ENCODE data around the gene IL2RA. TPM values are rescaled to one million over a fixed set of nuclear protein-coding genes. Genes with fewer than 3 reads are reported as not detected.

Gene IL2RA
- total and polyA plus RNA-seq, 4 experiments from 2014 or later: 15.1 to 29.9 (median 20.4) TPM

- POLR2A ChIA-PET (ENCODE audit: partially characterized antibody): interaction anchor here (0.6 kb wide), 1 partner anchor 62 kb away, joined by 6 read pairs; no protein-coding TSS in a partner anchor
- peak overlapping the region in 6 of 7 donors; percentile 1 to 75 (median 28) for H3K27ac Mint-ChIP-seq
- Histone ChIP-seq H3K27me3 (ENCODE audit: insufficient read depth, low read length) (no peaks in the 10 kb centered on the region), H3K4me1 (ENCODE audit: insufficient read depth, low read length) (peaks cover 32% of the 10 kb centered on the region), H3K4me3 (ENCODE audit: low read length in 2 of 2) (no peak overlapping the region), H3K36me3 (ENCODE audit: insufficient read depth, low read length) (peaks cover 8% of the 10 kb centered on the region), H3K9me3 (ENCODE audit: control insufficient read depth in 1 of 2, low read length in 2 of 2) (no peaks in the 10 kb centered on the region), H3K27ac (ENCODE audit: low read depth, low read length) (no peak overlapping the region)
- no peak for DNase-seq
- H3K4me3 Mint-ChIP-seq: peak overlapping the region in 1 of 8 donors; percentile 17
- CTCF ChIA-PET (ENCODE audit: partially characterized antibody): interaction anchor here (0.6 kb wide), 1 partner anchor 335 kb away, joined by 3 read pairs; no protein-coding TSS in a partner anchor
- intact Hi-C loops (cut with micrococcal nuclease): loop anchor here (10.0 kb wide), 1 partner anchor 285 kb away; the partner anchor contains the start of gene TASOR2
- no peaks in the 10 kb centered on the region for H3K9me3 Mint-ChIP-seq
- peaks cover 4% of the 10 kb centered on the region in 2 donors for H3K36me3 Mint-ChIP-seq
- no peaks in the 10 kb centered on the region for H3K27me3 Mint-ChIP-seq
- peaks cover 27 to 53% (median 44%) of the 10 kb centered on the region in 4 donors for H3K4me1 Mint-ChIP-seq
Measured at GRCh38 chr10:5970066-5970465, 92.1 kb downstream of the IL2RA start.

DNA sequence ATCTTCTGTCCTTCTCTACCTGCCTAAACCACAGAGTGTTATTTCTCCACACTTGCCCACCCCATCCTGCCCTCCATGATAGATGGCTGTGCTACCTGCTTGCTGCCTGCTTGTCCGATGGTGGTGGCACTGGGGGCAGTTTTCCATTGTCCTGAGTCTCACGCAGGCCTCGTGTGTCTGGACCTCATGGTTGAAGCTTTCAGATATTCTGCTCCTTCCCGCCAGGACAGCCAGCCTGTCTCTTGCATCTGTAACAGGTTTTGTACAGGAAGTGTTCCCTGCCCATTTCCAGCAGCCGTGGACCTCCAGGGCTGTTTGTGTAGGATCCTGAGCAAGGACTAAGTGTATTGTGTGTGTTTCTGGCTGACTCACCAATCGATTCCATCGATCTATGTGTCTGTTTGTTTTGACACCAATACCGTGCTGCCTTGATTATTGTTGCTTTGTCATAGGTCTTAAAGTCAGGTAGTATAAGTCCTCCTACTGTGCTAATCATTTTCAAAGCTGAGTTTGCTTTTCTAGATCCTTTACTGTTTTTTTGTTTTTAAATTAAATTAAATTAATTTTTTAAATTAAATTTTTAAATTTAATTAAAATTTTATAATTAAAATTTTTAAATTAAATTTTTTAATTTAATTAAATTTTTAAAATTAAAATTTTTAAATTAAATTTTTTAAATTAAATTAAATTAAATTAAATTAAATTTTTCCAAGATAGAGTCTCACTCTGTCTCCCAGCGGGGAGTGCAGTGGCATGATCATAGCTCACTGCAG, 93.3 kb downstream of the IL2RA start:
- peaks cover 4 to 7% of the 10 kb centered on the region in 2 donors for H3K36me3 Mint-ChIP-seq
- H3K4me1 Mint-ChIP-seq: peaks cover 24 to 44% (median 38%) of the 10 kb centered on the region in 4 donors

DNA sequence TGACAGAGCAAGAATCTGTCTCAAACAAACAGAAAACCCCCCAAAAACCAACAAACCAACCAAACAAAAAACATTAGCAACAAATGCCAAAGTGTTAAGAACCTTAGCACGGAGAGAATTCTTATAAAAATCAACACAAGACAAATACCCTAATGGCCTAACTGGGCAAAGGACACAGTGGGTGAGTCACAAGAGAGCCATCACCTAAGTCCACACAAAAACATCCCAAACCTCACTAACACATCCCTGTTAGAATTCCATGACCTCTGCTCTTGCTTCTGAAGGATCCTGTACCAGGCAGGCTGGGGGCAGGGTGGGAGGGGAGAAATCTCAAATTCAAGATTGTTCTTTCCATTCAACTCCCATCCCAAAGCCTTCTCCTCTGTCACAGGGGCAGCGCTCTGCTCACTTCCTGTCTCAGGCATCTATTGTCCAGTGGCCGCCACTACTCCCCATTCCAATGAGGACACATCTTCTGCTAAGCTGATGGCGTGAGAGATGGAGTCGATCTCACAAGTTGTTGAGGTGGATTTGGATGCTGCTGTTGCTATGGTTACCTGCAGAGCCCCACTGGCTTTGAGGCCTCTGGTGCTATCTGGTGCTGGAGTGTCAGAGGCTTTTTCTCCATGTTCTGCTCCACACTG, 94.0 kb downstream of the IL2RA start:
- peaks cover 4 to 14% of the 10 kb centered on the region in 2 donors for H3K36me3 Mint-ChIP-seq
- CTCF ChIA-PET (ENCODE audit: partially characterized antibody): no interaction called here
- H3K4me1 ChIP-seq (ENCODE audit: insufficient read depth, low read length): peaks cover 23% of the 10 kb centered on the region
- intact Hi-C loops (cut with micrococcal nuclease): no loop called here
- no peak for DNase-seq
- no peaks in the 10 kb centered on the region for H3K9me3 Mint-ChIP-seq
- H3K4me1 Mint-ChIP-seq: peaks cover 24 to 44% (median 34%) of the 10 kb centered on the region in 4 donors
- H3K36me3 ChIP-seq (ENCODE audit: insufficient read depth, low read length): peaks cover 14% of the 10 kb centered on the region
- POLR2A ChIA-PET (ENCODE audit: partially characterized antibody): no interaction called here
- no peak overlapping the region for H3K4me3 Mint-ChIP-seq
- H3K9me3 ChIP-seq (ENCODE audit: control insufficient read depth in 1 of 2, low read length in 2 of 2): no peaks in the 10 kb centered on the region
- no peak overlapping the region for H3K4me3 ChIP-seq (ENCODE audit: low read length in 2 of 2)
- no peaks in the 10 kb centered on the region for H3K27me3 ChIP-seq (ENCODE audit: insufficient read depth, low read length)
- no peaks in the 10 kb centered on the region for H3K27me3 Mint-ChIP-seq
- no peak overlapping the region for H3K27ac ChIP-seq (ENCODE audit: low read depth, low read length)
- H3K27ac Mint-ChIP-seq: peak overlapping the region in 3 of 7 donors; percentile 31 to 65 (median 62)

More for the DNA sequence above, 93.3 kb downstream of the IL2RA start:
- Histone ChIP-seq H3K27ac (ENCODE audit: low read depth, low read length) (no peak overlapping the region), H3K4me1 (ENCODE audit: insufficient read depth, low read length) (peaks cover 24% of the 10 kb centered on the region), H3K36me3 (ENCODE audit: insufficient read depth, low read length) (peaks cover 9% of the 10 kb centered on the region), H3K27me3 (ENCODE audit: insufficient read depth, low read length) (no peaks in the 10 kb centered on the region), H3K4me3 (ENCODE audit: low read length in 2 of 2) (no peak overlapping the region), H3K9me3 (ENCODE audit: control insufficient read depth in 1 of 2, low read length in 2 of 2) (no peaks in the 10 kb centered on the region)
- Mint-ChIP-seq H3K9me3 (no peaks in the 10 kb centered on the region), H3K27ac (peak overlapping the region in 2 of 7 donors; percentile 31 to 65), H3K27me3 (no peaks in the 10 kb centered on the region), H3K4me3 (peak overlapping the region in 1 of 8 donors; percentile 13)
- ChIA-PET POLR2A (ENCODE audit: partially characterized antibody) (no interaction called here), CTCF (ENCODE audit: partially characterized antibody) (interaction anchor here (0.7 kb wide), 1 partner anchor 370 kb away, joined by 3 read pairs; no protein-coding TSS in a partner anchor)
- intact Hi-C loops (cut with micrococcal nuclease): no loop called here
- no peak for DNase-seq

GRCh38 chr10:5965266-5965665, 96.9 kb downstream of the IL2RA start:
- no peaks in the 10 kb centered on the region for H3K27me3 ChIP-seq (ENCODE audit: insufficient read depth, low read length)
- no peak for DNase-seq
- ChIA-PET CTCF (ENCODE audit: partially characterized antibody) (no interaction called here), POLR2A (ENCODE audit: partially characterized antibody) (interaction anchor here (0.6 kb wide), 1 partner anchor 62 kb away, joined by 3 read pairs; no protein-coding TSS in a partner anchor)
- peaks cover 6% of the 10 kb centered on the region for H3K4me1 ChIP-seq (ENCODE audit: insufficient read depth, low read length)
- no peak overlapping the region for H3K27ac ChIP-seq (ENCODE audit: low read depth, low read length)
- peaks cover 21% of the 10 kb centered on the region for H3K36me3 ChIP-seq (ENCODE audit: insufficient read depth, low read length)
- intact Hi-C loops (cut with micrococcal nuclease): no loop called here
- no peak overlapping the region for H3K4me3 ChIP-seq (ENCODE audit: low read length in 2 of 2)
- H3K9me3 Mint-ChIP-seq: no peaks in the 10 kb centered on the region
- no peak overlapping the region for H3K27ac Mint-ChIP-seq
- H3K4me1 Mint-ChIP-seq: peaks cover 6 to 17% (median 13%) of the 10 kb centered on the region in 4 donors
- no peak overlapping the region for H3K4me3 Mint-ChIP-seq
- H3K9me3 ChIP-seq (ENCODE audit: control insufficient read depth in 1 of 2, low read length in 2 of 2): no peaks in the 10 kb centered on the region
- no peaks in the 10 kb centered on the region for H3K27me3 Mint-ChIP-seq
- H3K36me3 Mint-ChIP-seq: peaks cover 18 to 29% of the 10 kb centered on the region in 2 donors

DNA sequence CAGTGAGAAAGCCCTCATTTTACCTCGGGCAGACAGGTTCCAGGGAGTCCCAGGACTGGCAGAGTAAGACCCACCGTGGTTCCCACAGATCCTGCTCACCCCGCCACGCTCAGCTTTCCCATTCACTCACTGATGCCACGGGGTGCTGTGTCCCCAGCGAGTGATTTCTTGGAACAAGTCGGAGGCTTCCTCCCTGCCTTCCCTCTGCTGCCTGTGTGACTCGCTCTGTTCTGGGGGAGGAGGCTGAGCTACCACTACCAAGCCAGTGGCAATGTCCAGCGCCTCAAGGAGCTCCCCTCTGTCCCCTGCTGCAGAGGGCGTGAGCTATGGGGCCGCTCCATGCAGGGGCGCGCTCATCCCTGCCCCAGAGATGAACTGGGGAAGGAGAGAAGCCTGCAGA, 97.4 kb downstream of the IL2RA start:
- Histone ChIP-seq H3K9me3 (ENCODE audit: control insufficient read depth in 1 of 2, low read length in 2 of 2) (no peaks in the 10 kb centered on the region), H3K4me3 (ENCODE audit: low read length in 2 of 2) (no peak overlapping the region), H3K36me3 (ENCODE audit: insufficient read depth, low read length) (peaks cover 27% of the 10 kb centered on the region), H3K27me3 (ENCODE audit: insufficient read depth, low read length) (no peaks in the 10 kb centered on the region), H3K4me1 (ENCODE audit: insufficient read depth, low read length) (peaks cover 3% of the 10 kb centered on the region), H3K27ac (ENCODE audit: low read depth, low read length) (no peak overlapping the region)
- no peak overlapping the region for H3K27ac Mint-ChIP-seq
- ChIA-PET POLR2A (ENCODE audit: partially characterized antibody) (interaction anchor here (0.6 kb wide), 1 partner anchor 61 kb away, joined by 3 read pairs; no protein-coding TSS in a partner anchor), CTCF (ENCODE audit: partially characterized antibody) (no interaction called here)
- intact Hi-C loops (cut with micrococcal nuclease): no loop called here
- H3K9me3 Mint-ChIP-seq: no peaks in the 10 kb centered on the region
- peaks cover 3 to 11% (median 8%) of the 10 kb centered on the region in 4 donors for H3K4me1 Mint-ChIP-seq
- DNase-seq: no peak
- H3K4me3 Mint-ChIP-seq: no peak overlapping the region
- H3K27me3 Mint-ChIP-seq: no peaks in the 10 kb centered on the region
- H3K36me3 Mint-ChIP-seq: peaks cover 20 to 34% of the 10 kb centered on the region in 2 donors

- H3K4me1 Mint-ChIP-seq: peaks cover 2 to 7% (median 5%) of the 10 kb centered on the region in 4 donors
- no peak for DNase-seq
- no peaks in the 10 kb centered on the region for H3K9me3 Mint-ChIP-seq
- no peak overlapping the region for H3K27ac ChIP-seq (ENCODE audit: low read depth, low read length)
- H3K4me3 ChIP-seq (ENCODE audit: low read length in 2 of 2): no peak overlapping the region
- intact Hi-C loops (cut with micrococcal nuclease): no loop called here
- no peaks in the 10 kb centered on the region for H3K27me3 Mint-ChIP-seq
- H3K4me1 ChIP-seq (ENCODE audit: insufficient read depth, low read length): no peaks in the 10 kb centered on the region
- H3K27ac Mint-ChIP-seq: no peak overlapping the region
- H3K9me3 ChIP-seq (ENCODE audit: control insufficient read depth in 1 of 2, low read length in 2 of 2): no peaks in the 10 kb centered on the region
- H3K36me3 ChIP-seq (ENCODE audit: insufficient read depth, low read length): peaks cover 28% of the 10 kb centered on the region
- H3K4me3 Mint-ChIP-seq: no peak overlapping the region
- no peaks in the 10 kb centered on the region for H3K27me3 ChIP-seq (ENCODE audit: insufficient read depth, low read length)
- ChIA-PET CTCF (ENCODE audit: partially characterized antibody) (no interaction called here), POLR2A (ENCODE audit: partially characterized antibody) (no interaction called here)
- H3K36me3 Mint-ChIP-seq: peaks cover 17 to 39% of the 10 kb centered on the region in 2 donors
Measured at GRCh38 chr10:5963591-5963990, 98.6 kb downstream of the IL2RA start.

DNA sequence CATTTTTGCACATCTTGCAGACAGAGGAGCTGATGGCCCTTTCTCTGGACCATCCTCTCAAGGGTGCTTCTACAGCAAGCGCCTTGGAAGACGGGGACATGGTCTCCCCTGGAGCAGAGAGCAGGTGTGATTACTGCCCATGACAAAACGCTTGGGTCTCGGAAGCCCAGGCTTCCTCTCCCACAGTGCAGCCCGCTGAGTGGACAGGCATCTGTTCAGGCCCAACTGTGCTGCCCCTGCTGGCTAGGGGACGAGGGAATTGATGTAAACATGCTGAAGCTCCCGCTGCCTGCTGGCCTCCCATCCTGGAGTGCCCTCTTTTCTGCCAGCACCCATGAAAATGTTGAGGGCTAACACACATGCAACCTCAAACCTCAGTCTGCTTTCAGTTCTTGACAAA, 99.1 kb downstream of the IL2RA start:
- peaks cover 0 to 4% (median 2%) of the 10 kb centered on the region in 4 donors for H3K4me1 Mint-ChIP-seq
- H3K27me3 Mint-ChIP-seq: no peaks in the 10 kb centered on the region
- no peak for DNase-seq
- H3K27ac Mint-ChIP-seq: peak overlapping the region in 1 of 7 donors; percentile 25
- Histone ChIP-seq H3K27ac (ENCODE audit: low read depth, low read length) (no peak overlapping the region), H3K27me3 (ENCODE audit: insufficient read depth, low read length) (no peaks in the 10 kb centered on the region), H3K36me3 (ENCODE audit: insufficient read depth, low read length) (peaks cover 28% of the 10 kb centered on the region), H3K4me3 (ENCODE audit: low read length in 2 of 2) (no peak overlapping the region), H3K9me3 (ENCODE audit: control insufficient read depth in 1 of 2, low read length in 2 of 2) (no peaks in the 10 kb centered on the region), H3K4me1 (ENCODE audit: insufficient read depth, low read length) (no peaks in the 10 kb centered on the region)
- no peak overlapping the region for H3K4me3 Mint-ChIP-seq
- H3K36me3 Mint-ChIP-seq: peaks cover 17 to 41% of the 10 kb centered on the region in 2 donors
- H3K9me3 Mint-ChIP-seq: no peaks in the 10 kb centered on the region
- POLR2A ChIA-PET (ENCODE audit: partially characterized antibody): no interaction called here
- intact Hi-C loops (cut with micrococcal nuclease): no loop called here
- CTCF ChIA-PET (ENCODE audit: partially characterized antibody): no interaction called here

Data from CD4-positive, alpha-beta memory T cell (primary cell).